DOHH2 (cell line): ENCODE data around the gene CLCN6.

Experiments used
- H3F3A ChIP-seq: fragments of 200-600 bp; sonication (generic), shearing (Covaris generic); 2 replicates; pipeline ENCODE4 v1.6.0; 2016; ENCODE audit warnings: antibody characterized with exemption, mild to moderate bottlenecking; ENCODE audit not compliant: control insufficient read depth, insufficient read depth
- H3K27ac ChIP-seq: fragments of 200-600 bp; sonication (generic); 2 replicates; pipeline ENCODE4 v1.5.1; 2014; ENCODE audit warnings: low read depth, mild to moderate bottlenecking, low read length, moderate library complexity
- H3K27me3 ChIP-seq: fragments of 200-600 bp; sonication (generic); 2 replicates; pipeline ENCODE4 v1.6.1; 2014; ENCODE audit warnings: mild to moderate bottlenecking, low read length, mixed read lengths; ENCODE audit not compliant: control insufficient read depth
- H3K36me3 ChIP-seq: fragments of 200-600 bp; sonication (generic); 2 replicates; pipeline ENCODE4 v1.6.1; 2014; ENCODE audit warnings: mild to moderate bottlenecking, low read length, moderate library complexity, mixed read lengths; ENCODE audit not compliant: control insufficient read depth
- H3K4me1 ChIP-seq: fragments of 200-600 bp; sonication (generic); 2 replicates; pipeline ENCODE4 v1.6.1; 2014; ENCODE audit warnings: mild to moderate bottlenecking, low read length, mixed read lengths; ENCODE audit not compliant: control insufficient read depth
- H3K4me2 ChIP-seq: fragments of 200-600 bp; sonication (generic); 2 replicates; pipeline ENCODE4 v1.6.0; 2014; ENCODE audit warnings: mild to moderate bottlenecking, low read length, moderate library complexity
- H3K4me3 ChIP-seq: fragments of 200-600 bp; sonication (generic); 2 replicates; pipeline ENCODE4 v1.5.1; 2014; ENCODE audit warnings: mild to moderate bottlenecking, low read length, mixed read lengths
- H3K79me2 ChIP-seq: fragments of 200-600 bp; sonication (generic); 2 replicates; pipeline ENCODE4 v1.6.1; 2014; ENCODE audit warnings: mild to moderate bottlenecking, low read length, mixed read lengths; ENCODE audit not compliant: control insufficient read depth
- H3K9me2 ChIP-seq: fragments of 200-600 bp; sonication (generic); replicated peaks from 2 replicates; pipeline ENCODE4 v1.6.1; 2014; ENCODE audit warnings: mild to moderate bottlenecking, low read length, mixed read lengths; ENCODE audit not compliant: control insufficient read depth
- H3K9me3 ChIP-seq: fragments of 200-600 bp; sonication (generic); 2 replicates; pipeline ENCODE4 v1.6.1; 2014; ENCODE audit warnings: antibody characterized with exemption, low read length, mixed read lengths; ENCODE audit not compliant: control insufficient read depth, insufficient read depth
- H4K20me1 ChIP-seq: fragments of 200-600 bp; sonication (generic); 2 replicates; pipeline ENCODE4 v1.6.0; 2014; ENCODE audit warnings: low read depth, mild to moderate bottlenecking, antibody characterized with exemption, low read length, moderate library complexity; ENCODE audit not compliant: control insufficient read depth, insufficient read depth
- EZH2phosphoT487 ChIP-seq: fragments of 200-600 bp; sonication (generic); IDR thresholded peaks from 2 replicates; pipeline ENCODE4 v1.6.1; 2017; ENCODE audit warnings: borderline replicate concordance, mild to moderate bottlenecking, antibody characterized with exemption, low read length, moderate library complexity, mixed read lengths
- TF ChIP-seq, protein P1 (sequence below): fragments of 200-600 bp; sonication (generic); IDR thresholded peaks from one replicate; pipeline ENCODE4 v1.5.1; 2014; ENCODE audit warnings: antibody characterized with exemption, mild to moderate bottlenecking, low read depth, low read length; ENCODE audit not compliant: poor library complexity, severe bottlenecking

The CLCN6 gene

DNA sequence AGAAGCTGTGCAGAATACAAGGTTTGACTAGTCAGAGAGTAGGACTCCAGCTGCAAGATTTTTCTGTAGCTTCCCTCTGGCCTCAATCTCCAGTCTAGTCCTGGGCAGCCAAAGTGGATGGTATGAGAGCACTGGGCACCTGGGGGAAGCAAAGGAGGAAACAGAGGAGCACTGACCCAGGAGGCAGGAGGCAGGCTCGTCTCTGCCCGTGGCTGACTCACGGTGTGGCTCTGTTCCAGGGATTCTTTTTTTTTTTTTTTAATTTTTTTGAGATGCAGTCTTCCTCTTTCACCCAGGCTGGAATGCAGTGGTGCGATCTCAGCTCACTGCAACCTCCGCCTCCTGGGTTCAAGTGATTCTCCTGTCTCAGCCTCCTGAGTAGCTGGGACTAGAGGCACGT lies 56.9 kb downstream of the CLCN6 start:
- no peak overlapping the region for H3K27ac ChIP-seq
- no peaks in the 10 kb centered on the region for H4K20me1 ChIP-seq
- H3F3A ChIP-seq: no peaks in the 10 kb centered on the region
- no peaks in the 10 kb centered on the region for H3K36me3 ChIP-seq
- H3K4me3 ChIP-seq: no peak overlapping the region
- H3K4me2 ChIP-seq: no peak overlapping the region
- H3K4me1 ChIP-seq: peaks cover 20% of the 10 kb centered on the region
- no peaks in the 10 kb centered on the region for H3K9me3 ChIP-seq
- no peaks in the 10 kb centered on the region for H3K9me2 ChIP-seq
- no peak for TF ChIP-seq EZH2phosphoT487
- TF ChIP-seq, protein P1, sequence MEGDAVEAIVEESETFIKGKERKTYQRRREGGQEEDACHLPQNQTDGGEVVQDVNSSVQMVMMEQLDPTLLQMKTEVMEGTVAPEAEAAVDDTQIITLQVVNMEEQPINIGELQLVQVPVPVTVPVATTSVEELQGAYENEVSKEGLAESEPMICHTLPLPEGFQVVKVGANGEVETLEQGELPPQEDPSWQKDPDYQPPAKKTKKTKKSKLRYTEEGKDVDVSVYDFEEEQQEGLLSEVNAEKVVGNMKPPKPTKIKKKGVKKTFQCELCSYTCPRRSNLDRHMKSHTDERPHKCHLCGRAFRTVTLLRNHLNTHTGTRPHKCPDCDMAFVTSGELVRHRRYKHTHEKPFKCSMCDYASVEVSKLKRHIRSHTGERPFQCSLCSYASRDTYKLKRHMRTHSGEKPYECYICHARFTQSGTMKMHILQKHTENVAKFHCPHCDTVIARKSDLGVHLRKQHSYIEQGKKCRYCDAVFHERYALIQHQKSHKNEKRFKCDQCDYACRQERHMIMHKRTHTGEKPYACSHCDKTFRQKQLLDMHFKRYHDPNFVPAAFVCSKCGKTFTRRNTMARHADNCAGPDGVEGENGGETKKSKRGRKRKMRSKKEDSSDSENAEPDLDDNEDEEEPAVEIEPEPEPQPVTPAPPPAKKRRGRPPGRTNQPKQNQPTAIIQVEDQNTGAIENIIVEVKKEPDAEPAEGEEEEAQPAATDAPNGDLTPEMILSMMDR: no peak
- peaks cover 52% of the 10 kb centered on the region for H3K27me3 ChIP-seq
- H3K79me2 ChIP-seq: no peaks in the 10 kb centered on the region

DNA sequence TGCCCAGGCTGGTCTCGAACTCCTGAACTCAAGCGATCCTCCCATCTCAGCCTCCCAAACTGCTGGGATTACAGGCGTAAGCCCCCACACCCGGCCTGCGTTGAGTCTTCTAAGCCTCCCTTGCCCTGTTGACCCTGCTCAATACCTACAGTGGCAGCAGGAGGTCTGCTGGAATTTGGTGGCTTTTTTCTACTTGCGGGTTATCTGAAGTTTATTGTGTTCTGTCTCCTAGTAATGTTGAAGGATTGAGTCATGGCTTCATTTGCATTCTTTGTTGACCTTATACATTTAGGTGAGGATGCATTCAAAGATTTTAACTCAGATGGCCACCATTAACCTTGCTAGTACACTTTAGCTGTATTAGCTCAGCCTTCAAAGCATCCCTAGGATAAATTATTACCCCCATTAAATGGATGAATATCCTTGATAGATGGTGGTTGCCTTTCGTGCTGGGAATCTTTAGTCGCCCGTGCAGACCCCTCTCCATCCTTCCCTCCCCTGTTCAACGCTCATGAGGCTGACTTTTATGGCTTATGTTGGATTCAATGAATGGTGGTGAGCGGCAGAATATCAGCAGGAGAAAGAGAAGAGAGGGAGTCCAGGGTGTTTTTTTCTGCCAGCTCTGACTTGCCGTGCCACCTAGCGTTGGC lies 62.5 kb downstream of the CLCN6 start:
- Histone ChIP-seq H3K27me3 (peaks cover 17% of the 10 kb centered on the region), H3K36me3 (no peaks in the 10 kb centered on the region), H4K20me1 (no peaks in the 10 kb centered on the region), H3K79me2 (no peaks in the 10 kb centered on the region), H3K9me3 (no peaks in the 10 kb centered on the region), H3K9me2 (no peaks in the 10 kb centered on the region), H3F3A (no peaks in the 10 kb centered on the region), H3K4me2 (no peak overlapping the region), H3K27ac (no peak overlapping the region), H3K4me3 (no peak overlapping the region), H3K4me1 (peaks cover 12% of the 10 kb centered on the region)
- TF ChIP-seq, protein P1: no peak
- TF ChIP-seq EZH2phosphoT487: no peak

DNA sequence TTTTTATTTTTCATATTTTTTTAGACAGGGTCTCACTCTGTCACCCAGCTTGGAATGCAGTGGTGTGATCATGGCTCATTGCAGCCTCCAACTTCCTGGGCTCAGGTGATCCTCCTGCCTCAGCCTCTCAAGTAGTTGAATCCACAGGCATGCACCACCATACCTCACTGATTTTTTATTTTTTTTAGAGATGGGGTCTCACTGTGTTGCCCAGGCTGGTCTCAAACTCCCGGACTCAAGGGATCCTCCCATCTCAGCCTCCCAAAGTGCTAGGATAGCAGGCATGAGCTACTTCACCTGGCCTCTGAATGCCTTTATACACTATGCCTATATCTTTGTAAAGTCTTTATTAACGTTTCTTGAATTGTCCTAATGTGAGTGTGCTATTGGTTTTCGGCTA lies 63.1 kb downstream of the CLCN6 start:
- Histone ChIP-seq H3F3A (no peaks in the 10 kb centered on the region), H3K79me2 (no peaks in the 10 kb centered on the region), H3K9me3 (no peaks in the 10 kb centered on the region), H3K4me2 (no peak overlapping the region), H3K4me3 (no peak overlapping the region), H3K4me1 (peaks cover 6% of the 10 kb centered on the region), H3K27ac (no peak overlapping the region), H3K9me2 (no peaks in the 10 kb centered on the region), H3K27me3 (peaks cover 17% of the 10 kb centered on the region), H3K36me3 (no peaks in the 10 kb centered on the region), H4K20me1 (no peaks in the 10 kb centered on the region)
- no peak for TF ChIP-seq EZH2phosphoT487
- TF ChIP-seq, protein P1: no peak
